Endometrial microvascular endothelial cells (primary cell): ENCODE measurements around the gene PLCXD3. TPM values are rescaled to one million over a fixed set of nuclear protein-coding genes. Genes with fewer than 3 reads are reported as not detected.

Experiments used
- in situ Hi-C: cut with HindIII; loops from 2 replicates; pipeline ENCODE4 v1.10.0; 2017; ENCODE audit warnings: low sequenced_read_pairs, low pct_unique_long_range_greater_than_20kb; ENCODE audit errors: inconsistent ontology term
- total RNA-seq: library from RNA; depleted of rRNA; stranded (reverse); fragments of >200 nt; gene quantifications from one replicate; pipeline ENCODE4 v1.2.3, GENCODE V29; 2015; ENCODE audit errors: inconsistent ontology term

PLCXD3 gene
- total RNA-seq, 1 donor from 2014 or later: under 0.01 TPM

DNA sequence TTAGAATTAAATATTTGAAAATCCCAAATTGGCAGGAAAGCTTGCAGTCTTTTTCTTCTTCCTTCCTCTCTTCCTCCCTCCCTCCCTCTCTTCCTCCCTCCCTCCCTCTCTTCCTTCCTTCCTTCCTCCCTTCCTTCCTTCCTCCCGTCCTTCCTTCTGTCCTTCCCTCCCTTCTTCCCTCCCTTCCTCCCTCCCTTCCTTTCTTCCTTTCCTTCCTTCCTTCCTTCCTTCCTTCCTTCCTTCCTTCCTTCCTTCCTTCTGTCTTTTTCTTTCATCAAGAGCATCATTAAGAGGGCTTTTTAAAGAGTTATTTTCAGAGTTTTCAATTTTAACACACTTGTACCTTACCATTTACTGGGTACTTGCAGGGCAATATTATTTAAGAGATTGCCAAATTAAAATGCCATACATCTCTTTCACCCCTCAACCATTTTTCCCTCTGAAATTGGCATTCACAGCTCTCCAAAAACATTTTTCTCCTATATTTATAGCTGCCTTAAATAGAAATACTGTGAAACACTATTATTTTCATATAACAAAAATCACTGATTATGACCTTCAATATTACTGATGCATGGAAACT, 197.8 kb downstream of the PLCXD3 start:
- in situ Hi-C loops: no loop called here

GRCh38 chr5:41312066-41312465, 198.3 kb downstream of the PLCXD3 start:
- in situ Hi-C loops: no loop called here

DNA sequence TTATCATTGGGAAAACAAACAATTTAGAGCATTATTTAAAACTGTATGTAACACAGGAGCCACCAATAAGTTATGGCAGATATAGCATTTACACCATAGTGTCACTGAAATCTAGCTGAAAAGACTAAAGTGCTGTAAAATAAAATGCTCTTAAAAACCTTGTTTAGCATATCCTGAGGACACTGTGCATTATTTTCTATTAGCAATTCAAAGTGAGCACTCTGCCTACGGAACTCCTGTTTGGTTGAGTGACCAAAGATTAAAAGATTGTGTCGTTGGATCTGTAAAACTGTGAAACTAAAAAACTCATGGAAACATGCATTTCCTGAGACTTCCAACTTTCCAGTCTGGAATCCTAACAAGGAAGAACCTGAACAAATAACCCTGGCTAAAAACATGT, 201.1 kb downstream of the PLCXD3 start:
- in situ Hi-C loops: no loop called here

- in situ Hi-C loops: no loop called here
These were observed 204.4 kb downstream of the PLCXD3 start for GRCh38 chr5:41306005-41306404.

DNA sequence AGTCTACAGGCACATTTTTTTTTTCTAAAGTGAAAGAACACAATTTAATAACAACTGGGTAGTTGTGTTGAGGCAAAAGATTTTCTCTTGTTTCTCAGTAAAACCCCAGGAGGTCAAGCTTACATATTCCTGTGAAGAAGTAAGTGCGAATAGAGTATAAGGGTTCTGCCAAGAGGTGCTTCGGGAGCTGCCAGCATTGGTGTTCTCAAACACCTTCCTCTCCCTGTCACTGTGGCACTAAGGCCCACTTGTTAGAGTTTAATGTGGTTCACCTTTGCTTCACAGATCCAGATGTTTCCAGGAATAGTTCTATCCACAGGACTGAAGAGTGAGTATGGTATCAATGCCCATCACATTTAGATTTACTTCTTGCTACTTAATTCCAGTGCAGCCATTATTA, 205.3 kb downstream of the PLCXD3 start:
- in situ Hi-C loops: no loop called here

GRCh38 chr5:41296066-41296465, 214.3 kb downstream of the PLCXD3 start:
- in situ Hi-C loops: no loop called here

DNA sequence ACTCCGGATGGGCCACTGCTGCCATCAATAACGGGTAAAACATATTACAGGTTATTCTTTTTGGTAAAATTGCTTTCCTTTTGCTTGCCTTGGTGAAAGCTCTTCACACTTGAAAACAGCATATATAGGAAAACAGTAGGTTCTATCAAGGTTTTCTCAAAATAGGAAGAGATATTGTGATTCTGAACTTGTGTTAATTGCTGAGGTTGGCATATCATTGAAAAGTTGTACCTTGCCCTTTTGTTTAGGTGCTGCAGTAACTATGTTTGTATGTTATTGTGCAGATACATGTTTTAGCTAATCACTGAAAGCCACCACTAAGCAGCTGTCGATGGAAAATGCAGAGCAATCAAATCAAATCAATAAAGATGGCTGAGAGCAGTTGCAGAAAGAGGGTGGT, 219.1 kb downstream of the PLCXD3 start:
- in situ Hi-C loops: no loop called here

DNA sequence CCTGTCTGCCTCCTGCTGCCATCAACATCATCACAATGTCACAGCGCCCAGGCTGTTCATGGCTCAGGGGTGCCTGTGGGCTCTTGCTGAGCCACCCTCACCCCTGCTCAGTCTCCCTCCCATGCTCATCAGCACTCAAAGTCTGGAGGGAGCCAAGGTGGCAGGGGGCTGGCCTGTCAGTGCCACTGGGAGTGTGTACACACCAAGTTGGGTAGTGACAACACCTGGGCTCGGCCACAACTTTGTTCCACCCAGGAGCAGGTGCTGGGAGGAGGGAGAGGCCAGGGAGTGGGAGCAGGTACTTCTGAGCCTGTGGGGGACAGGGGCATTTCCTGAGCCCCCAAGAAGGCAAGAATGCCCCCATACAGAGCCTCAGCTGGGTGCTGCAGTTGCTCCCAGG, 219.6 kb downstream of the PLCXD3 start:
- in situ Hi-C loops: no loop called here

DNA sequence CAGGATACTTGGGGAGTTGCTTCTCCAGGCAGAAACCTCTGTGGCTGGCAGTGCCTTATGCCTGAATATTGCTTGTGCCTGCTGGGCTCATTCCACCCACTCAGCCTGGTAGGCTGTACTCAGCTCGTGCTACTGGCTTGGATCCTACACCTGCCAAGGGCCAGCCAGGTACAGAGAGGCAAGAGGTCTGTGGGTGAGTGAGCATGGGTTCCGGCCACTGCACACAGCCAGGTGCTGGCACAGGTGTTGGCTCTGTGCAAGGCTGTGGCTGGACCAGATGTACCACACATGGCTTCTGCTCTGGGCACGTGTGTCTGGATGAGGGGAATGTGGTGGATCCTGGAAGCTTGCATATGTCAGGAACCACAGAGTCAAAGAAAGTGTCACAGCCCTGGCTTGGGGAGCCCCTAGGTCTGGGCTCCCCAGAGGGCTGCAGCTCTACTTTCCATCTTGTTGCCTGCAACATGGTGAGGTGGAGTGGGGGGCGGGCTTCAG, 220.4 kb downstream of the PLCXD3 start:
- in situ Hi-C loops: no loop called here

DNA sequence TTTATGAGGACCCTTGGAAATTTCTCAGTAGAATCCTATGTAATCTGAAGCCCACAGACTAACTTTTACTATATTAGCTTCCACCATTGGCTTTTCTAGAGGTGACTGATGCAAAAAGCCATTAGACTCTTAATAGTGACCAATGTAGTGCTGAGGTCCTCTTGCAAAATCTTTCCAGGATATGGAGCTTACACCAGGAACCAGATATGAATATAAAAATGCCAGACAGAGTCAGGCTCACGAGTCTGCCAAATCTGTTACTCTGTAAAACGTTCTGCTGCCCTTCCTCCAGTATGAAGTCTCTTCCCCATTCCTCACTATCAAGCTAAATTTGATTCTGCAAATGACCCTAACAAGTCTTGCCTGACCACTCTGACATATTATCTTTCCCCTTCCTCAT, 223.7 kb downstream of the PLCXD3 start:
- in situ Hi-C loops: no loop called here

DNA sequence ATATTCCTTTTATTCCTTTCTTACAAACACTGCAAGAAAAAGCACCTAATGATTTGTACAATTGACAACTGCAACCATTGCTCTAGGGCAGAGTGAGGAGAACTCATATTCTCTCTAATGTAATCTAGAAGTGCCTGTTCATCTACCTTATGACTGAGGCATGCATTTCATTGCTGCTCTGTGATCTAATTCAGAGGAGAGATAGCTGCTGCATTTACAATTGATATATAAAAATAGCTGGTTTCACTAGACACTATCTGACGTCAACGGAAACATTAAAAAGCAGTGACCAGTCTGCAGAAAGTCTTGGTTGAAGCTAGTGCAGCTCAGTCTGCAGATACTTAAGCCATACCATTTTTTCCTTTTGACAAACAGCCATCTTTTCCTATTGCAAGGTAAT, 224.2 kb downstream of the PLCXD3 start:
- in situ Hi-C loops: no loop called here

DNA sequence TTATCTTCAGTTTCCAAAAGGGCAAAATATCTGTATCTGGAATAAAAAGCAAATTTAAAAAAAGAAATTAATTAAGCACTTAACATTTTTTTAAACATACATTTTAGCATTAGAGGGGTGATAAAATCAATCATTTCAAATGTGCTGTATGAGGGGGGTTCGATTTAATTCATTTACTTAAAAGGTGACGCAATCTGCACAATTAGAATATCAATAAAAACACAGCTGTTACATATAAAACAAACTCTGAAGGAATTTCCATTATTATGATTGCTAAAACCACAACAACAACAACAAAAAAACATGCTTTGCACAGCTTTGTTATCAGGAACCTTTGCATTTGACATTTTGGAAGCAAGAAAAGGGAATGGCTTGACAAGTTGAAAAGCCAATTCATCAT, 225.5 kb downstream of the PLCXD3 start:
- in situ Hi-C loops: no loop called here

DNA sequence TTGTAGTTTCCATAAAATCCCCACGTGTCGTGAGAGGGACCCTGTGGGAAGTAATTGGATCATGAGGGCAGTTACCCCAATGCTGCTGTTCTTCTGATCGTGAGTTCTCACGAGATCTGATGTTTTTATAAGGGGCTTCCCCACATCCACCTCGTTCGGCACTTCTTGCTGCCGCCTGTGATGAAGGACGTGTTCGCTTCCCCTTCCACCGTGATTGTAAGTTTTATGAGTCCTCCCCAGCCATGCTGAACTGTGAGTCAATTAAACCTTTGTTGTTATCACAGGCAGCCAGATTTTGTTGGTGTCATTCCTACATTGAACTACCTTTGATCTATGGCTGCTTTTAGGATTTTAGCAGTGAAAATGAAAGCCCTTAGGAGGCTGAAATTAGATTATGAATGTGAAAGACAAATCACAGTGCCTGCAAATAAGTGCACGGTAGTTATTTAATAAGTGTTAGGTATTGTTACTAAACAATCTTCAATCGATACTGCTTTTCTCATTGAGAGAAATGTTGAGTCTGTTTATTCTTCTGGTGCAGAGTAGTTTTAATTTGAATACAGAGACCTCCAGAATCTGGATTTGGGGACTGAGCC, 229.1 kb downstream of the PLCXD3 start:
- in situ Hi-C loops: no loop called here

- in situ Hi-C loops: no loop called here
These were observed 231.4 kb downstream of the PLCXD3 start for GRCh38 chr5:41279040-41279439.

- in situ Hi-C loops: no loop called here
These were observed 232.7 kb downstream of the PLCXD3 start for GRCh38 chr5:41277476-41278245.

- in situ Hi-C loops: no loop called here
These were observed 234.4 kb downstream of the PLCXD3 start for GRCh38 chr5:41275813-41276512.

- in situ Hi-C loops: no loop called here
These were observed 239.8 kb downstream of the PLCXD3 start for GRCh38 chr5:41270423-41271251.

- in situ Hi-C loops: no loop called here
These were observed 241.5 kb downstream of the PLCXD3 start for GRCh38 chr5:41268894-41269293.

GRCh38 chr5:41266377-41266776, 244.0 kb downstream of the PLCXD3 start:
- in situ Hi-C loops: no loop called here
